ENCODE results near the gene GAL3ST3. TPM values are rescaled to one million over a fixed set of nuclear protein-coding genes. Genes with fewer than 3 reads are reported as not detected.

GAL3ST3 gene
- total RNA-seq, 4 donors from 2014 or later: 0.26 to 2.1 (median 1.9) TPM; not detected in 1

GRCh38 chr11:66020618-66021357 is 28.2 kb downstream of the GAL3ST3 start:
- no peak for TF ChIP-seq POLR2A (IDR thresholded peaks at IDR 0.05)
- TF ChIP-seq, protein P1, sequence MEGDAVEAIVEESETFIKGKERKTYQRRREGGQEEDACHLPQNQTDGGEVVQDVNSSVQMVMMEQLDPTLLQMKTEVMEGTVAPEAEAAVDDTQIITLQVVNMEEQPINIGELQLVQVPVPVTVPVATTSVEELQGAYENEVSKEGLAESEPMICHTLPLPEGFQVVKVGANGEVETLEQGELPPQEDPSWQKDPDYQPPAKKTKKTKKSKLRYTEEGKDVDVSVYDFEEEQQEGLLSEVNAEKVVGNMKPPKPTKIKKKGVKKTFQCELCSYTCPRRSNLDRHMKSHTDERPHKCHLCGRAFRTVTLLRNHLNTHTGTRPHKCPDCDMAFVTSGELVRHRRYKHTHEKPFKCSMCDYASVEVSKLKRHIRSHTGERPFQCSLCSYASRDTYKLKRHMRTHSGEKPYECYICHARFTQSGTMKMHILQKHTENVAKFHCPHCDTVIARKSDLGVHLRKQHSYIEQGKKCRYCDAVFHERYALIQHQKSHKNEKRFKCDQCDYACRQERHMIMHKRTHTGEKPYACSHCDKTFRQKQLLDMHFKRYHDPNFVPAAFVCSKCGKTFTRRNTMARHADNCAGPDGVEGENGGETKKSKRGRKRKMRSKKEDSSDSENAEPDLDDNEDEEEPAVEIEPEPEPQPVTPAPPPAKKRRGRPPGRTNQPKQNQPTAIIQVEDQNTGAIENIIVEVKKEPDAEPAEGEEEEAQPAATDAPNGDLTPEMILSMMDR (IDR thresholded peaks at IDR 0.05): no peak
- no peak overlapping the region for H3K27ac ChIP-seq
- no peaks in the 10 kb centered on the region for H3K4me1 ChIP-seq
- no peaks in the 10 kb centered on the region for H3K36me3 ChIP-seq
- no peak for DNase-seq
- no peaks in the 10 kb centered on the region for H3K27me3 ChIP-seq
- intact Hi-C loops (cut with DNase I; ENCODE audit: low total_unique reads): no loop called here
- H3K9me3 ChIP-seq: no peaks in the 10 kb centered on the region
- no peak overlapping the region for H3K4me3 ChIP-seq

DNA sequence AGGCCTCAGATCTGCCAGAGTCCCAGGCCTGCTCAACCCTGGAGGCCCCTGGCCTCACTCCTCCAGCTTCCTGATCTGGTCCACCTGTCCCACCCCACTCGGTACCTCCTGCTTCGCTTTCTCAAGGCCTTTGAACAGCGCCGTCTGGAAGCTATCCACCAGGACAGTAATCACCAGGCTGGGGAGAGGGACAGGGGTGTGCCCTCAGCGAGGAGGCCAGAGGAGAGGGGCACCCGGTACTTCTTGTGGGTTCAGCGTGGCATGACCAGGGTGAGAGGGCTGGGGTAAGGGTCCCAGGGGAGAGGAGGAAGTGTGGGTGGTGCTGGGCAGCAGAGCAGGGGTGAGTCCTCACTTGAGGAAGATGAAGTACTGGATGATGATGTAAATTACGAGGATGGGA is 28.7 kb downstream of the GAL3ST3 start:
- H3K4me1 ChIP-seq: no peaks in the 10 kb centered on the region
- TF ChIP-seq, protein P1 (IDR thresholded peaks at IDR 0.05): no peak
- no peak for TF ChIP-seq POLR2A (IDR thresholded peaks at IDR 0.05)
- no peak for DNase-seq
- intact Hi-C loops (cut with DNase I; ENCODE audit: low total_unique reads): no loop called here
- H3K27me3 ChIP-seq: no peaks in the 10 kb centered on the region
- H3K27ac ChIP-seq: no peak overlapping the region
- H3K9me3 ChIP-seq: no peaks in the 10 kb centered on the region
- no peaks in the 10 kb centered on the region for H3K36me3 ChIP-seq
- H3K4me3 ChIP-seq: no peak overlapping the region

DNA sequence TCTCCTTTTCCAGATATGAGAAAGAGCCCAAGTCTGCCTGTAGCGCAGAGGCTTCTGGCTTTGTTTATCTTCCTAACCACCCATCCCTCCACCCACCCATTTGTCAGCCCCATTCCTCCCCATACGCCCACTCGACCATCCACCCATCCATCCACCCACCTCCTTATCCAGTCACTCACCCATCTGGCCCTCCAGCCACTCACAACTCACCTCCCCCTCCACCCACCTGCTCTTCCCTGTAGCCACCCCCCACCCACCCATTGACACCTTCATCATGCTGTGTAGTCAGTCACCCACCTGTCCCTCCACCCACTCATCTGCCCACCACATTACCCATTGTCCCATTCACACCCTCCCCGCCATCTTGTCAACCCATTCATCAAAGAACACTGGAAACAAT is 31.6 kb downstream of the GAL3ST3 start:
- H3K4me1 ChIP-seq: no peaks in the 10 kb centered on the region
- intact Hi-C loops (cut with DNase I; ENCODE audit: low total_unique reads): no loop called here
- H3K4me3 ChIP-seq: no peak overlapping the region
- no peak for TF ChIP-seq POLR2A (IDR thresholded peaks at IDR 0.05)
- TF ChIP-seq, protein P1 (IDR thresholded peaks at IDR 0.05): no peak
- no peaks in the 10 kb centered on the region for H3K9me3 ChIP-seq
- H3K36me3 ChIP-seq: no peaks in the 10 kb centered on the region
- no peak overlapping the region for H3K27ac ChIP-seq
- no peak for DNase-seq
- H3K27me3 ChIP-seq: peaks cover 0 to 15% of the 10 kb centered on the region in 2 donors

DNA sequence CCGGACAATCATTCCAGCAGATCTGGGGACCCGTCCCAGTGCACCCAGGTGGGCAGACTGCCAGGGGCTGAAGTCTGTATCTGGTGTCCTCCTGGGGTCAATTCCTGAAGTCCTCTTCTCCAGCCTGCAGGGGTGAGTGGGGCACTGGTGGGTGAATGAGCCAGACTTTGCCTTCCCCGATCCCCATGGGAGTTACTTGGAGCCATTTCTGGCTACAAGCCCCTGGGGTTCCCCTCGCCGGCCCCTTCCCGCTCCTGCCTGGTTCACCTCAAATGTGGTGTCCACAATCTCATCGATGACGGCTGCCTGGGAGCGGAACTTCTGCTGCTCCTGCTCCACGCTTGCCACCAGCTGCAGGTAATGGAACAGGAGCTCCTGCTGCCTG is 32.2 kb downstream of the GAL3ST3 start:
- Histone ChIP-seq H3K27me3 (peaks cover 0 to 19% of the 10 kb centered on the region in 2 donors), H3K9me3 (no peaks in the 10 kb centered on the region), H3K4me3 (no peak overlapping the region), H3K27ac (no peak overlapping the region), H3K4me1 (peaks cover 0 to 3% of the 10 kb centered on the region in 2 donors), H3K36me3 (no peaks in the 10 kb centered on the region)
- no peak for TF ChIP-seq POLR2A (IDR thresholded peaks at IDR 0.05)
- TF ChIP-seq, protein P1 (IDR thresholded peaks at IDR 0.05): no peak
- DNase-seq: no peak
- intact Hi-C loops (cut with DNase I; ENCODE audit: low total_unique reads): no loop called here

GRCh38 chr11:66015936-66016792 is 32.8 kb downstream of the GAL3ST3 start:
- no peak overlapping the region for H3K27ac ChIP-seq
- no peaks in the 10 kb centered on the region for H3K9me3 ChIP-seq
- intact Hi-C loops (cut with DNase I; ENCODE audit: low total_unique reads): no loop called here
- no peak for DNase-seq
- no peak for TF ChIP-seq POLR2A (IDR thresholded peaks at IDR 0.05)
- TF ChIP-seq, protein P1 (IDR thresholded peaks at IDR 0.05): no peak
- no peaks in the 10 kb centered on the region for H3K36me3 ChIP-seq
- peaks cover 0 to 4% of the 10 kb centered on the region in 2 donors for H3K4me1 ChIP-seq
- H3K4me3 ChIP-seq: no peak overlapping the region
- peaks cover 0 to 19% of the 10 kb centered on the region in 2 donors for H3K27me3 ChIP-seq

Data from uterus (tissue), 4 donors.